Upper lobe of left lung (tissue), 4 donors: ENCODE results near the gene ARNT2.

Source experiments
- CTCF ChIP-seq, 6 experiments: fragments of 450-650 bp in 4 of 6; fragments of 200-600 bp in 2 of 6; sonication (generic) in 2 of 6; IDR thresholded peaks; one replicate each; pipeline ENCODE4 v1.5.1; 2016 to 2019; ENCODE audit warnings: antibody characterized with exemption in 6 of 6
- POLR2A ChIP-seq, 4 donors: fragments of 450-650 bp; IDR thresholded peaks; one replicate each; pipeline ENCODE4 v1.5.1; 2016 to 2017; ENCODE audit warnings: antibody characterized with exemption in 4 of 4, mild to moderate bottlenecking in 2 of 4

- no peak for TF ChIP-seq POLR2A (IDR thresholded peaks at IDR 0.05)
- no peak for TF ChIP-seq CTCF (IDR thresholded peaks at IDR 0.05)
Measured at GRCh38 chr15:80445300-80446041, 41.3 kb downstream of the ARNT2 start.
